H9 (cell line): Measurements from ENCODE around the gene REEP3. TPM values are rescaled to one million over a fixed set of nuclear protein-coding genes. Genes with fewer than 3 reads are reported as not detected.

ENCODE experiments used
- DNase-seq: peaks from one replicate; pipeline ENCODE4 v3.0.0-alpha.2; 2017
- H2AFZ ChIP-seq: one replicate; pipeline ENCODE4 v1.6.1; 2013; ENCODE audit warnings: mild to moderate bottlenecking, low read length, control low read depth, moderate library complexity
- H2AK5ac ChIP-seq: 2 replicates; pipeline ENCODE4 v1.6.1; 2013; ENCODE audit warnings: low read length, control low read depth, mixed read lengths; ENCODE audit not compliant: insufficient read length
- H2BK120ac ChIP-seq: one replicate; pipeline ENCODE4 v1.6.1; 2013; ENCODE audit warnings: low read depth, mild to moderate bottlenecking, low read length, control low read depth, inconsistent platforms; ENCODE audit not compliant: poor library complexity, severe bottlenecking
- H2BK12ac ChIP-seq: 2 replicates; pipeline ENCODE4 v1.6.1; 2013; ENCODE audit warnings: low read length, control low read depth, mixed read lengths, low read depth; ENCODE audit not compliant: insufficient read length
- H2BK15ac ChIP-seq: 2 replicates; pipeline ENCODE4 v1.6.1; 2013; ENCODE audit warnings: low read depth, low read length, control low read depth
- H2BK20ac ChIP-seq: one replicate; pipeline ENCODE4 v1.6.1; 2013; ENCODE audit warnings: low read depth, mild to moderate bottlenecking, low read length, control low read depth, inconsistent platforms; ENCODE audit not compliant: poor library complexity, severe bottlenecking
- H2BK5ac ChIP-seq: 2 replicates; pipeline ENCODE4 v1.6.1; 2013; ENCODE audit warnings: low read length, control low read depth, mixed read lengths; ENCODE audit not compliant: insufficient read length
- H3K14ac ChIP-seq: 2 replicates; pipeline ENCODE4 v1.6.1; 2013; ENCODE audit warnings: low read length, control low read depth; ENCODE audit not compliant: insufficient read depth
- H3K18ac ChIP-seq: 2 replicates; pipeline ENCODE4 v1.6.1; 2013; ENCODE audit warnings: low read depth, mild to moderate bottlenecking, mixed read lengths, low read length, control low read depth; ENCODE audit not compliant: insufficient read length
- H3K23ac ChIP-seq: 2 replicates; pipeline ENCODE4 v1.6.1; 2013; ENCODE audit warnings: low read length, control low read depth, mixed read lengths, low read depth; ENCODE audit not compliant: insufficient read length
- H3K23me2 ChIP-seq: 2 replicates; pipeline ENCODE4 v1.6.1; 2013; ENCODE audit warnings: low read depth, mild to moderate bottlenecking, mixed read lengths, low read length, control low read depth; ENCODE audit not compliant: insufficient read length, poor library complexity, severe bottlenecking
- H3K27ac ChIP-seq: 2 replicates; pipeline ENCODE4 v1.5.1; 2013; ENCODE audit warnings: low read length, control low read depth, mixed read lengths, low read depth; ENCODE audit not compliant: insufficient read length
- H3K27me3 ChIP-seq: 2 replicates; pipeline ENCODE4 v1.6.1; 2013; ENCODE audit warnings: low read length, control low read depth, inconsistent platforms; ENCODE audit not compliant: insufficient read depth
- H3K4ac ChIP-seq: 2 replicates; pipeline ENCODE4 v1.6.1; 2013; ENCODE audit warnings: low read depth, mild to moderate bottlenecking, control low read depth, inconsistent platforms, low read length, moderate library complexity
- H3K4me1 ChIP-seq: 2 replicates; pipeline ENCODE4 v1.6.1; 2013; ENCODE audit warnings: low read length, control low read depth, inconsistent platforms; ENCODE audit not compliant: insufficient read depth
- H3K4me2 ChIP-seq: 2 replicates; pipeline ENCODE4 v1.6.1; 2013; ENCODE audit warnings: low read length, control low read depth, mixed read lengths; ENCODE audit not compliant: insufficient read length, insufficient read depth
- H3K56ac ChIP-seq: 2 replicates; pipeline ENCODE4 v1.6.1; 2013; ENCODE audit warnings: low read depth, mild to moderate bottlenecking, mixed read lengths, low read length, control low read depth; ENCODE audit not compliant: insufficient read length
- H3K79me1 ChIP-seq: 2 replicates; pipeline ENCODE4 v1.6.1; 2013; ENCODE audit warnings: low read depth, mild to moderate bottlenecking, moderate library complexity, low read length, control low read depth, inconsistent platforms; ENCODE audit not compliant: insufficient read depth, poor library complexity, severe bottlenecking
- H3K79me2 ChIP-seq: 2 replicates; pipeline ENCODE4 v1.6.1; 2013; ENCODE audit warnings: low read length, control low read depth, inconsistent platforms; ENCODE audit not compliant: insufficient read depth
- H3K9ac ChIP-seq: 2 replicates; pipeline ENCODE4 v1.6.1; 2013; ENCODE audit warnings: low read length, control low read depth, mixed read lengths; ENCODE audit not compliant: insufficient read length; ENCODE audit errors: extremely low read depth
- H3K9me3 ChIP-seq: one replicate; pipeline ENCODE4 v1.6.1; 2013; ENCODE audit warnings: low read depth, low read length, inconsistent platforms; ENCODE audit not compliant: control insufficient read depth
- H3T11ph ChIP-seq: one replicate; pipeline ENCODE4 v1.6.1; 2013; ENCODE audit warnings: mild to moderate bottlenecking, low read length, control low read depth, inconsistent platforms
- H4K20me1 ChIP-seq: one replicate; pipeline ENCODE4 v1.6.1; 2013; ENCODE audit not compliant: control insufficient read depth, insufficient read length, insufficient read depth
- H4K5ac ChIP-seq: 2 replicates; pipeline ENCODE4 v1.6.1; 2013; ENCODE audit warnings: low read depth, mild to moderate bottlenecking, mixed read lengths, low read length, control low read depth; ENCODE audit not compliant: insufficient read length
- H4K8ac ChIP-seq: replicated peaks from 2 replicates; pipeline ENCODE4 v1.6.1; 2013; ENCODE audit warnings: low read length, control low read depth, mixed read lengths, low read depth; ENCODE audit not compliant: insufficient read length
- H4K91ac ChIP-seq: 2 replicates; pipeline ENCODE4 v1.6.1; 2013; ENCODE audit warnings: low read depth, mild to moderate bottlenecking, moderate library complexity, mixed read lengths, low read length, control low read depth; ENCODE audit not compliant: insufficient read length
- H3K27ac Mint-ChIP-seq, 3 experiments: 2 replicates in 2 of 3; 3 replicates in 1 of 3; pipeline ENCODE4 v1.8.0; 2020 to 2021; ENCODE audit warnings: mixed read lengths in 3 of 3, mild to moderate bottlenecking in 1 of 3, moderate library complexity in 1 of 3
- H3K27me3 Mint-ChIP-seq: 2 replicates; pipeline ENCODE4 v1.8.0; 2021; ENCODE audit warnings: low read depth, mild to moderate bottlenecking, moderate library complexity, mixed read lengths
- H3K36me3 Mint-ChIP-seq, 3 experiments: 2 replicates in 2 of 3; 3 replicates in 1 of 3; pipeline ENCODE4 v1.8.0; 2020 to 2021; ENCODE audit warnings: low read depth in 3 of 3, mixed read lengths in 3 of 3; ENCODE audit not compliant: insufficient read depth in 1 of 3
- H3K4me1 Mint-ChIP-seq, 2 experiments: 2 replicates each; pipeline ENCODE4 v1.8.0; 2020; ENCODE audit warnings: mixed read lengths in 2 of 2
- H3K4me3 Mint-ChIP-seq, 2 experiments: 2 replicates in 1 of 2; 3 replicates in 1 of 2; pipeline ENCODE4 v1.8.0; 2020 to 2021; ENCODE audit warnings: mild to moderate bottlenecking in 2 of 2, mixed read lengths in 2 of 2, moderate library complexity in 1 of 2
- H3K9me3 Mint-ChIP-seq, 2 experiments: 2 replicates in 1 of 2; 3 replicates in 1 of 2; pipeline ENCODE4 v1.8.0; 2020; ENCODE audit warnings: mild to moderate bottlenecking in 2 of 2, mixed read lengths in 2 of 2, moderate library complexity in 1 of 2
- CTCF ChIP-seq: fragments of 200-600 bp; sonication (generic); conservative IDR thresholded peaks from 3 replicates; pipeline ENCODE4 v1.8.0; 2021; ENCODE audit warnings: antibody characterized with exemption, mild to moderate bottlenecking
- WGBS: extraction: QIAGEN DNeasy Blood & Tissue Kit; methylation state at CpG from one replicate; pipeline ENCODE4 v1.1.7; 2013; ENCODE audit warnings: missing lambda C conversion rate, low lambda C conversion rate, mixed read lengths; ENCODE audit not compliant: insufficient read length; ENCODE audit errors: extremely low coverage; 5-methylcytosine and 5-hydroxymethylcytosine counted together
- total RNA-seq: library from RNA; stranded (reverse); gene quantifications from 2 replicates; pipeline ENCODE4 v1.2.1, GENCODE V29; 2021

Gene REEP3
- total RNA-seq, 1 experiment from 2014 or later = 21.4 TPM

- no peak overlapping the region for H2AFZ ChIP-seq
- no peak overlapping the region for H3K14ac ChIP-seq
- Mint-ChIP-seq H3K27me3 (no peaks in the 10 kb centered on the region), H3K27ac (no peak overlapping the region), H3K9me3 (no peaks in the 10 kb centered on the region), H3K4me1 (no peaks in the 10 kb centered on the region), H3K4me3 (no peak overlapping the region), H3K36me3 (peaks cover 4 to 23% (median 21%) of the 10 kb centered on the region in 3 experiments; a peak in 6 of 7 replicates)
- H4K5ac ChIP-seq = no peak overlapping the region
- H3K9ac ChIP-seq = no peak overlapping the region
- no peak overlapping the region for H3K56ac ChIP-seq
- H2BK5ac ChIP-seq = no peak overlapping the region
- no peak overlapping the region for H2BK120ac ChIP-seq
- no CpG with 5 or more reads among the region's 4 CpGs for whole genome bisulfite sequencing
- H3K23ac ChIP-seq = no peak overlapping the region
- peaks cover 2% of the 10 kb centered on the region; the same call in 1 of the 2 replicates for H3K79me2 ChIP-seq
- no peaks in the 10 kb centered on the region for H3K79me1 ChIP-seq
- DNase-seq = no peak
- H2BK12ac ChIP-seq = no peak overlapping the region
- H3K4me2 ChIP-seq = no peak overlapping the region
- H4K8ac ChIP-seq = no peak overlapping the region
- no peak for TF ChIP-seq CTCF
- no peaks in the 10 kb centered on the region; the same call in 1 of the 2 replicates for H3K27me3 ChIP-seq
- no peak overlapping the region for H3K4ac ChIP-seq
- no peaks in the 10 kb centered on the region for H3K23me2 ChIP-seq
- H3T11ph ChIP-seq = no peak overlapping the region
- no peak overlapping the region for H4K91ac ChIP-seq
- H4K20me1 ChIP-seq = no peaks in the 10 kb centered on the region
- H2BK20ac ChIP-seq = no peak overlapping the region
- H3K18ac ChIP-seq = no peak overlapping the region
- H3K4me1 ChIP-seq = peaks cover 2% of the 10 kb centered on the region; the same call in 1 of the 2 replicates
- H3K27ac ChIP-seq = no peak overlapping the region
- H3K9me3 ChIP-seq = no peaks in the 10 kb centered on the region
- H2BK15ac ChIP-seq = no peak overlapping the region
- H2AK5ac ChIP-seq = no peak overlapping the region
Measured at GRCh38 chr10:63593576-63593975, 72.4 kb downstream of the REEP3 start.
